Prostate gland (tissue), 2 donors: ENCODE measurements around the gene VWA1. TPM values are rescaled to one million over a fixed set of nuclear protein-coding genes. Genes with fewer than 3 reads are reported as not detected.

Source experiments
- DNase-seq: peaks from one replicate; pipeline ENCODE4 v3.0.0-alpha.2; 2019; ENCODE audit warnings: low spot score
- H3K27ac ChIP-seq, 2 donors: fragments of 200-600 bp; sonication (generic); 2 replicates each; pipeline ENCODE4 v1.5.1; 2017 to 2019
- H3K27me3 ChIP-seq: fragments of 200-600 bp; sonication (generic); replicated peaks from 2 replicates; pipeline ENCODE4 v1.5.1; 2019; ENCODE audit not compliant: insufficient read depth
- H3K36me3 ChIP-seq, 2 donors: fragments of 200-600 bp; sonication (generic); 1 replicate in 1 of 2; 2 replicates in 1 of 2; pipeline versions ENCODE4 v1.5.1 to v1.8.1; 2017 to 2019
- H3K4me1 ChIP-seq: fragments of 200-600 bp; sonication (generic); replicated peaks from 2 replicates; pipeline ENCODE4 v1.5.1; 2019
- H3K4me3 ChIP-seq, 2 donors: fragments of 200-600 bp; sonication (generic); 2 replicates each; pipeline ENCODE4 v1.5.1; 2017 to 2019
- H3K9me3 ChIP-seq: fragments of 200-600 bp; sonication (generic); 2 replicates; pipeline ENCODE4 v1.5.1; 2017
- POLR2A ChIP-seq: fragments of 450-650 bp; IDR thresholded peaks from one replicate; pipeline ENCODE4 v1.6.1; 2016; ENCODE audit warnings: antibody characterized with exemption, mild to moderate bottlenecking
- POLR2AphosphoS5 ChIP-seq: sonication (generic); formaldehyde crosslinking; IDR thresholded peaks from one replicate; pipeline ENCODE4 v1.6.1; 2017; ENCODE audit warnings: antibody characterized with exemption
- whole genome bisulfite sequencing: methylation state at CpG from one replicate; pipeline ENCODE4 v1.1.5; 2018; 5-methylcytosine and 5-hydroxymethylcytosine counted together
- intact Hi-C: fragments of 100-400 bp; cut with DNase I; formaldehyde crosslinking; loops from one replicate; pipeline ENCODE4 v1.14.2; 2022
- total RNA-seq, 2 donors: library from RNA; depleted of rRNA; stranded (reverse); fragments of >200 nt; gene quantifications; one replicate each; pipeline ENCODE4 v1.1.0, GENCODE V29; 2016
- TF ChIP-seq, protein P1 (sequence below), 4 experiments: fragments of 200-600 bp in 2 of 4; fragments of 450-650 bp in 2 of 4; sonication (generic) in 2 of 4; IDR thresholded peaks; 1 replicate in 3 of 4; 2 replicates in 1 of 4; pipeline ENCODE4 v1.5.1; 2016 to 2019; ENCODE audit warnings: antibody characterized with exemption in 4 of 4, mild to moderate bottlenecking in 2 of 4, moderate library complexity in 2 of 4

Gene VWA1
- total RNA-seq, 2 donors from 2014 or later: 191 to 227 TPM

- H3K36me3 ChIP-seq: peaks cover 13 to 31% of the 10 kb centered on the region in 2 donors
- intact Hi-C loops: no loop called here
- no peaks in the 10 kb centered on the region for H3K9me3 ChIP-seq
- no peaks in the 10 kb centered on the region for H3K27me3 ChIP-seq
- WGBS: 89% methylated on average over 11 of the region's 11 CpGs
- H3K27ac ChIP-seq: no peak overlapping the region
- no peak for TF ChIP-seq POLR2A
- TF ChIP-seq, protein P1, sequence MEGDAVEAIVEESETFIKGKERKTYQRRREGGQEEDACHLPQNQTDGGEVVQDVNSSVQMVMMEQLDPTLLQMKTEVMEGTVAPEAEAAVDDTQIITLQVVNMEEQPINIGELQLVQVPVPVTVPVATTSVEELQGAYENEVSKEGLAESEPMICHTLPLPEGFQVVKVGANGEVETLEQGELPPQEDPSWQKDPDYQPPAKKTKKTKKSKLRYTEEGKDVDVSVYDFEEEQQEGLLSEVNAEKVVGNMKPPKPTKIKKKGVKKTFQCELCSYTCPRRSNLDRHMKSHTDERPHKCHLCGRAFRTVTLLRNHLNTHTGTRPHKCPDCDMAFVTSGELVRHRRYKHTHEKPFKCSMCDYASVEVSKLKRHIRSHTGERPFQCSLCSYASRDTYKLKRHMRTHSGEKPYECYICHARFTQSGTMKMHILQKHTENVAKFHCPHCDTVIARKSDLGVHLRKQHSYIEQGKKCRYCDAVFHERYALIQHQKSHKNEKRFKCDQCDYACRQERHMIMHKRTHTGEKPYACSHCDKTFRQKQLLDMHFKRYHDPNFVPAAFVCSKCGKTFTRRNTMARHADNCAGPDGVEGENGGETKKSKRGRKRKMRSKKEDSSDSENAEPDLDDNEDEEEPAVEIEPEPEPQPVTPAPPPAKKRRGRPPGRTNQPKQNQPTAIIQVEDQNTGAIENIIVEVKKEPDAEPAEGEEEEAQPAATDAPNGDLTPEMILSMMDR (IDR thresholded peaks at IDR 0.05): no peak
- no peak overlapping the region for H3K4me3 ChIP-seq
- peaks cover 10% of the 10 kb centered on the region for H3K4me1 ChIP-seq
- DNase-seq: no peak
These were observed 40.3 kb upstream of the VWA1 start for GRCh38 chr1:1395166-1395565.

GRCh38 chr1:1397839-1398523, 37.5 kb upstream of the VWA1 start:
- Histone ChIP-seq H3K27me3 (no peaks in the 10 kb centered on the region), H3K36me3 (peaks cover 8 to 10% of the 10 kb centered on the region in 2 donors), H3K4me3 (peak overlapping the region; percentile 92 to 96), H3K27ac (no peak overlapping the region), H3K4me1 (peaks cover 15% of the 10 kb centered on the region), H3K9me3 (no peaks in the 10 kb centered on the region)
- 52% methylated on average over 19 of the region's 19 CpGs for WGBS
- no peak for TF ChIP-seq POLR2A
- TF ChIP-seq, protein P1 (IDR thresholded peaks at IDR 0.05): no peak
- TF ChIP-seq POLR2AphosphoS5: no peak
- no peak for DNase-seq
- intact Hi-C loops: no loop called here

DNA sequence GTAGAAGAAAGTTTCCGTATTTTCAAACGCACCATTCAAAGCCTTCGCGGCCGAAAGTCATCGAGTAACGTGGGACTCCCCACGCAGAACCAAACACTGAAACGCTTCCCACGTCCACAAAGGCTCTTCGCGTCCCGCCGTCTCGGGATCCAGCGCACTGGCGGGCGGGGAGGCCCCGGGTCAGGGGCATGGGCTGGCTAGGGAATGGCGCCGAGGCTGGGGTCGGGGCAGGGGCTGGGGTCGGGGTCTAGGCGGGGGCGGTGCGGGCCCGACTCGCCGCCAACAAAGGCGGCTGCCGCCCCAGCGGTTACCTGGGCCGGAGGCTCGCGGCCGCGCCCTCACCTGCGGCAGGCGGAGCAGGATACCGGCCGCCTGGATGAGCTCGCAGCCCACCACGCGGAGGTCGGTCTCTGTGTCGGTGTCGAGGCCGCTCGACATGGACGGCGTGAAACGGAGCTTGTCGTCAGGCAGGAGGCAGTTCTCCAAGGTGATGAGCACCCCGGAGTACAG, 36.8 kb upstream of the VWA1 start:
- H3K9me3 ChIP-seq: no peaks in the 10 kb centered on the region
- H3K36me3 ChIP-seq: peaks cover 2 to 6% of the 10 kb centered on the region in 2 donors
- TF ChIP-seq POLR2AphosphoS5 (no peak), POLR2A (no peak)
- TF ChIP-seq, protein P1 (IDR thresholded peaks at IDR 0.05): no peak
- no peak for DNase-seq
- peak overlapping the region; percentile 92 to 96 for H3K4me3 ChIP-seq
- H3K27ac ChIP-seq: peak overlapping the region; percentile 73 to 79
- peaks cover 15% of the 10 kb centered on the region for H3K4me1 ChIP-seq
- no peaks in the 10 kb centered on the region for H3K27me3 ChIP-seq
- intact Hi-C loops: loop anchor here (1.0 kb wide), 1 partner anchor 23 kb away; the partner anchor contains the start of gene AURKAIP1
- 0% methylated on average over 17 of the region's 54 CpGs for WGBS

DNA sequence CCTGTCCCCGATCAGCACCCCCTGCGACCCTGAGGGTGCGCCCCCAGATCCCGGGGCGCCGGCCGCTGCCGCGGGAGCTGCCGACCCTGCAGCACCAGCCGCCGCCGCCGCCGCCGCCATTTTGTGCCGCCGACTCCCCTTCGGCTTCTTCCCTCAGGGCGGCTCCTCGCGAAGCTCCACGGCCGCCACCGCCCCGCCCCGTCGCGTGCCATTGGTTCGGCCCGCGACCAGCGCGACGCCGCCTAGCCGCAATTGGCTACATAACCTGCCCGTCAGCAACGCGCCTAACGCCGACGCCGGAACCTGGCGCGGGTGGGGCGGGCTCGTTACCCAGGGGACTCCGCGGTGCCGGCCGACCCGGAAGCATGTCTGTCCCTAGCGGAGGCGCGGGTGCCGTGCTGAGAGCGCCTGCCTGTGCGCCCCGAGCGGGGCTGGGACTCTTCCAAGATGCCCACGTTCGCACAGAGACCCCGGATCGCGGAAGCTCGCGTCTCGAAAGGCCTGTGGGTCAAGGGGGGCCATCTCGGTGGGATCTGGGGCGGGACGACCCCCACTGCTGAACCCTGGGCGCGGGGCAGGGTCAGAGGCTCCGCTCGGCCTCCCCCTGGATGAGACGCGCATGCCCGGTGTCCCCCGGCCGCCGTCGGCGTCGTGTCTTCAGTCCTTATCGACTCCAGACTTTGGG, 36.2 kb upstream of the VWA1 start, which contains the start of gene CCNL2:
CCNL2 (minus strand) TSS at position 149 of the 685 bp plus-strand sequence; CDS start at position 120, 29 bp downstream.
- TF ChIP-seq POLR2A (peak; percentile 34), POLR2AphosphoS5 (peak; percentile 98)
- TF ChIP-seq, protein P1 (IDR thresholded peaks at IDR 0.05): peak; percentile 59 to 94 (median 76)

More for the DNA sequence above, 36.2 kb upstream of the VWA1 start, which contains the start of gene CCNL2:
- peaks cover 0 to 6% of the 10 kb centered on the region in 2 donors for H3K36me3 ChIP-seq
- peak; percentile 97 for DNase-seq
- intact Hi-C loops: loop anchor here (1.0 kb wide), 1 partner anchor 24 kb away; the partner anchor contains the start of gene AURKAIP1
- H3K4me1 ChIP-seq: peaks cover 15% of the 10 kb centered on the region
- H3K4me3 ChIP-seq: peak within 1 kb of the TSS; percentile 92 to 96
- no peaks in the 10 kb centered on the region for H3K9me3 ChIP-seq
- peak within 1 kb of the TSS; percentile 73 to 79 for H3K27ac ChIP-seq
- under 1% methylated on average over 58 of the region's 86 CpGs for WGBS
- no peaks in the 10 kb centered on the region for H3K27me3 ChIP-seq
